NB4 (cell line): ENCODE results near the gene ZNF484.
"Not testable (repeated sequence)": the region's sequence is repeated elsewhere in the genome, so short reads cannot be mapped to it uniquely, and the experiment has no call there.

Source experiments
- DNase-seq: peaks from one replicate; pipeline ENCODE4 v3.0.0; 2010; ENCODE audit warnings: low read depth
- H3K4me3 ChIP-seq: one replicate; pipeline ENCODE4 v1.5.1; 2011; ENCODE audit warnings: mild to moderate bottlenecking, low read depth, low read length, moderate library complexity
- CTCF ChIP-seq: IDR thresholded peaks from one replicate; pipeline ENCODE4 v1.5.1; 2012; ENCODE audit warnings: low read depth, low read length
- MYC ChIP-seq: IDR thresholded peaks from 2 replicates; pipeline ENCODE4 v1.6.1; 2011; ENCODE audit warnings: low read depth, low read length
- POLR2A ChIP-seq: IDR thresholded peaks from 2 replicates; pipeline ENCODE4 v1.6.1; 2011; ENCODE audit warnings: mild to moderate bottlenecking; ENCODE audit not compliant: insufficient read length; ENCODE audit errors: extremely low read depth
- TF ChIP-seq, protein P1 (sequence below): IDR thresholded peaks from 2 replicates; pipeline ENCODE4 v1.6.1; 2011; ENCODE audit warnings: low read depth, low read length

The ZNF484 gene

DNA sequence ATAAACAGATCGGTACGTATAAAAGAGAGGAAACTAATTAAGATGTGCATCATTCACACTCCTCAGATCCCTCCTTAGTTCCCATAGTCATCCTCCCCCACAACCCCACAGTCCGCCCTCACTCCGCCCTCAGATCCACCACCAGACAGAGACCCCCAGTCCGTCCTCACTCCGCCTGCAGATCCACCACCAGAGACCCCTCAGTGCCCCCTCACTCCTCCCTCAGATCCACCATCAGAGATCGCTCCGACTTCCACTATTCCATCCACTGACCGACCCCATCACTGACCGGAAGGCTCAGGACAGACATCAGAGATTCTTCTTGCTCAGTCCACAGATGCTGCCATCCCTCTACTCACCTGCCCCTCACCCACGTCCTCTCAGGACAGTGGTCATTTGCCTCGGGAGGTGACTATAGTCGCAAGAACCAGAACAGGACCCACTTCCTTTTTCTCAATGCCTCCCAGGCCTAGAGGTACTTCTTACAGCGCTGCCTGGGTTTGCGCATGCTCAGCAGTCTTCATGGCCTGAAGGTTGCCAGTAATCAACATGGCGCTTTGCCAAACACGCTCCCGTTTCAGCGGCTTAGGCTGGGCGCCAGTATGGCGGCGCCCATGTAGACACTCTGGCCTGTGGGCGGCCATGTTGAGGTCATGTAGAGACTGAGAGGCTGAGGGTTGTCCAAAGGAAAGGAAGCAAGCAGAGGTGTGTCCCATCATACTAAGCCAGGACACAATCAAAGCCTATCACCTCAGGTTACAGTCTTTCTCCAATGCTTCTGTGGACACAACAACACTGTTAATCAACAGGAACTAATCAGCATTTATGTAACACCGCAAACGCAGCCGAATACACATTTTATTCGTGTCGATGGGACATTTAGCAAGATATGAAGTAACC is at the start of gene ZNF484:
TSS of gene ZNF484 (minus strand) at position 508 of the 900 bp plus-strand sequence. CDS start 3,009 bp downstream, outside the sequence.
- peak; percentile 98 for DNase-seq
- TF ChIP-seq POLR2A (peak; percentile 43), MYC (peak; percentile 65; the same call in 1 of the 2 replicates), CTCF (no peak)
- TF ChIP-seq, protein P1, sequence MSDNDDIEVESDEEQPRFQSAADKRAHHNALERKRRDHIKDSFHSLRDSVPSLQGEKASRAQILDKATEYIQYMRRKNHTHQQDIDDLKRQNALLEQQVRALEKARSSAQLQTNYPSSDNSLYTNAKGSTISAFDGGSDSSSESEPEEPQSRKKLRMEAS = peak; percentile 63
- peak within 1 kb of the TSS; percentile 75 for H3K4me3 ChIP-seq

GRCh38 chr9:92920437-92920836 is 42.6 kb upstream of the ZNF484 start:
- TF ChIP-seq, protein P1 = no peak
- TF ChIP-seq POLR2A (no peak), CTCF (no peak), MYC (no peak)
- DNase-seq = no peak
- H3K4me3 ChIP-seq = no peak overlapping the region

DNA sequence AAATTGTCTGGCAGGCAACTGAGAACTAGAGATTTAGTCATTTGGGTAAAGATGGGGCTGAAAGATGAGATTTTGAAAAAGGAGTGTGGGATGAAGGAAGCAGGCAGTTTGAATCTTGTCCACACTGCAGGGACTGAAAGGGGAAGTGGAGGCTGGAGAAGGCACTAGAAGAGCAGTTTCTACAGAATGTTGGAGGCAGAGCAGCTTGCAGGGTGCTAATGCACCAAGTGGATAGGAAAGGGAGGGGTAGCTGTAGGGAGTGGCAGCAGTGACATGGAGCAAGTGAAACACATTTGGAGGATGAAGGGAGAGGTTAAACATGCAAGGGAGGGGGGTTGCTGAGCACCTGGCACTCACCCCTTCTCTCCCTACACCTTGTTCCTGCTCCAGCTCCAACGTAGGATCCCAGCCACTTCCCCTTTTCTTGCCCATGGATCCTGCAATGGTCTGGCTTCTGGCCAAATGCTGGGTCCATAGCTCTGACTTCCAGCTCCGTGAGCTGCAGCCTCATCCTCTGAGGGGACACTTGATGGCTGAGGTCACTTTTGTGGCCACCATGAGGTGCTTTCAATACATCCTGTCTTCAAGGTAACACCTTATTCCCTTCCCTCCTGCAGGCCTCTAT is 39.5 kb upstream of the ZNF484 start:
- TF ChIP-seq MYC (no peak), CTCF (no peak), POLR2A (no peak)
- TF ChIP-seq, protein P1 = no peak
- no peak overlapping the region for H3K4me3 ChIP-seq
- DNase-seq = peak; percentile 50

DNA sequence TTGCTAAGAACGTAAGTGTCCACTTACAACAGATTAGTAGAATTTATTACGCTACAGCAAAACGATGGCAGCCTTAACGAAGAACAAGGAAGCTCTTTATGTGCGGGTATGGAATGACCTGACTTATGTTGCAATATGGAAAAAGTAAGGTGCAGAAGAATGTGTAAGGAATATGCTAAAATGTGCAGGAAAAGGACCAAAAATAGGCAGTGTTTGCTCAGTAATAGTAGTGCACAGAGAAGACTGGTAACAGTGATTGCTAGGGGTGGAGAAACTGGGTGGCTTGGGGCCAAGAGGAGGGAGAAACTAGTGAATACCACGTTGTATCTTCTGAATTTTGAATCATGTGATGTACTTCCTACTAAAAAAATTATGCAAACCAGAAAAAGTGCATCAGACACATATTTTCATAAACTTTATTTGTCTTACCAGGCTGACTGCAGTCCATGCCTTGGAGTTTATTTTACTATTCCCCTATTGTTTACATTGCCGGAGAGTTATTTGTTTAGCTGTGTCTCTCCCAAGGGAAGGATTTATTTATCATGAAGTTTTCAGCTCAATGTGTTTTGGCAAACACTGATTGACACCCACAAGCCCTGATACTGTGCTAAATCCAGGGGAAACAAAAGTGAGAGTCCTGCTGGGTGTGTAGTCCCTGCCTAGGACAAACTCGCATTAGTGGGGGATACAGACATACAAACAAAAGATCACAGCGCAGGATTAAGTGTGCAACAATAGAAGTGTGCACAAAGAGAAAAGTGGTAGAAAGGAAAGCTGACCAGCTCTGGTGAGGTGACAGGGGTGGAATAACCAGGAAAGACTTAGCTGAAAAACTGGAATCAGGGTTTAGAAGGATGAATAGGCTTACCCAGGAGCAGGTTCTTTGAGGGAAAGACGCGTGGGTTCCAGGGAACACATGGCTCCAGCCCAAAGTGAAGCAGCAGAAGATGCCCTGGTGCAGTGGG is 34.0 kb upstream of the ZNF484 start:
- no peak for TF ChIP-seq CTCF
- TF ChIP-seq MYC = no peak
- TF ChIP-seq POLR2A = no peak
- TF ChIP-seq, protein P1 = no peak
- no peak for DNase-seq
- no peak overlapping the region for H3K4me3 ChIP-seq

DNA sequence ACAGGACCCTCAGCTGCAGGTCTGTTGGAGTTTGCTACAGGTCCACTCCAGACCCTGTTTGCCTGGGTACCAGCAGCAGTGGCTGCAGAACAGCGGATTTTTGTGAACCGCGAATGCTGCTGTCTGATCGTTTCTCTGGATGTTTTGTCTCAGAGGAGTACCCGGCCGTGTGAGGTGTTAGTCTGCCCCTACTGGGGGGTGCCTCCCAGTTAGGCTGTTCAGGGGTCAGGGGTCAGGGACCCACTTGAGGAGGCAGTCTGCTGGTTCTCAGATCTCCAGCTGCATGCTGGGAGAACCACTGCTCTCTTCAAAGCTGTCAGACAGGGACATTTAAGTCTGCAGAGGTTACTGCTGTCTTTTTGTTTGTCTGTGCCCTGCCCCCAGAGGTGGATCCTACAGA is 27.3 kb upstream of the ZNF484 start:
- H3K4me3 ChIP-seq, DNase-seq: not testable (repeated sequence)
